ENCODE data around the gene PRSS53.

- TF ChIP-seq CTCF (IDR thresholded peaks at IDR 0.05) (no peak), POLR2A (IDR thresholded peaks at IDR 0.05) (no peak)
Measured at GRCh38 chr16:31085873-31086628, 2.7 kb downstream of the PRSS53 start.

Data from testis (tissue), 2 donors.